ENCODE data around the gene KCNIP2. TPM values are rescaled to one million over a fixed set of nuclear protein-coding genes. Genes with fewer than 3 reads are reported as not detected.

Gene KCNIP2
- total and polyA plus RNA-seq, 2 donors (not counting 3 experiments of a cell fraction or from before 2014, with no cell fraction given) = 0.36 to 2.2 TPM

- Histone ChIP-seq H3K9me1 (replicated peaks; ENCODE audit: control insufficient read depth, extremely low read depth, insufficient read depth, low read length) (no peaks in the 10 kb centered on the region), H3K9me3 (replicated peaks; ENCODE audit: control insufficient read depth, insufficient read depth, low read length) (no peaks in the 10 kb centered on the region), H2AFZ (ENCODE audit: low read depth, low read length) (peak overlapping the region; percentile 26), H3K27me3 (ENCODE audit: control insufficient read depth in 2 of 2, insufficient read depth in 2 of 2, low read length in 2 of 2) (no peaks in the 10 kb centered on the region), H3K9ac (replicated peaks; ENCODE audit: extremely low read depth, insufficient read depth, low read length) (no peak overlapping the region), H3K27ac (ENCODE audit: insufficient read depth, low read depth, low read length) (no peak overlapping the region), H3K4me3 (replicated peaks in 1 of 3; ENCODE audit: insufficient read depth in 1 of 3, low read depth in 1 of 3, low read length in 3 of 3) (peak overlapping the region in 2 of 3 experiments; percentile 1 to 64), H3K79me2 (ENCODE audit: control insufficient read depth, insufficient read depth, low read length) (no peaks in the 10 kb centered on the region), H3K4me2 (ENCODE audit: insufficient read depth, low read length) (peak overlapping the region; percentile 38), H4K20me1 (replicated peaks; ENCODE audit: control insufficient read depth, extremely low read depth, insufficient read depth, low read length) (no peaks in the 10 kb centered on the region), H3K4me1 (ENCODE audit: control insufficient read depth, extremely low read depth, insufficient read depth, low read length) (peaks cover 11% of the 10 kb centered on the region), H3K36me3 (ENCODE audit: control insufficient read depth in 2 of 2, extremely low read depth in 1 of 2, insufficient read depth in 2 of 2, low read length in 2 of 2) (no peaks in the 10 kb centered on the region)
- POLR2A ChIA-PET = interaction anchor here (1.3 kb wide), 1 partner anchor 12 kb away, joined by 3 read pairs; the partner anchor contains the start of gene OGA
- DNase-seq (ENCODE audit: low read depth, low spot score) (no peak), FAIRE-seq (no peak)
- TF ChIP-seq FOS (IDR thresholded peaks at IDR 0.05; ENCODE audit: borderline replicate concordance, insufficient read depth, low read length) = no peak
- TF ChIP-seq CTCF (IDR thresholded peaks at IDR 0.05; ENCODE audit: extremely low read depth in 1 of 2, insufficient read depth in 1 of 2, low read depth in 1 of 2, low read length in 2 of 2) = no peak
- dilution Hi-C loops (cut with MboI; ENCODE audit: extremely low pct_ligation_motif_present, low sequenced_read_pairs) (no loop called here), intact Hi-C loops (cut with micrococcal nuclease) (loop anchor here (1.0 kb wide), 1 partner anchor 11 kb away; the partner anchor contains the start of gene OGA)
- CTCF ChIA-PET = interaction anchor here (1.3 kb wide), 2 partner anchors 11 to 12 kb away, joined by 3 to 5 read pairs; partner anchors contain the start of gene OGA
- BruUV-seq (replicated peaks) = no TSS peak
Observed at GRCh38 chr10:101829561-101830315, 13.9 kb downstream of the KCNIP2 start.

Data from endothelial cell of umbilical vein (primary cell).